ENCODE results near the gene BBS2. TPM values are rescaled to one million over a fixed set of nuclear protein-coding genes. Genes with fewer than 3 reads are reported as not detected.
A peak's percentile ranks its signal among the peaks of the same experiment; 100 is the strongest.

BBS2 gene
- polyA plus RNA-seq, 2 of the 4 experiments (the other 2 are of a cell fraction): 44.4 to 61.4 TPM

- DNase-seq (ENCODE audit: low read depth in 1 of 2, low spot score in 1 of 2) (no peak), ATAC-seq (peak; percentile 61 to 63; a peak in 5 of 6 replicates), FAIRE-seq (no peak)
- TF ChIP-seq PHF8 (IDR thresholded peaks at IDR 0.05; ENCODE audit: borderline replicate concordance, low read depth): no peak
- TF ChIP-seq HES2 (IDR thresholded peaks at IDR 0.05): no peak
- TF ChIP-seq, protein P1, sequence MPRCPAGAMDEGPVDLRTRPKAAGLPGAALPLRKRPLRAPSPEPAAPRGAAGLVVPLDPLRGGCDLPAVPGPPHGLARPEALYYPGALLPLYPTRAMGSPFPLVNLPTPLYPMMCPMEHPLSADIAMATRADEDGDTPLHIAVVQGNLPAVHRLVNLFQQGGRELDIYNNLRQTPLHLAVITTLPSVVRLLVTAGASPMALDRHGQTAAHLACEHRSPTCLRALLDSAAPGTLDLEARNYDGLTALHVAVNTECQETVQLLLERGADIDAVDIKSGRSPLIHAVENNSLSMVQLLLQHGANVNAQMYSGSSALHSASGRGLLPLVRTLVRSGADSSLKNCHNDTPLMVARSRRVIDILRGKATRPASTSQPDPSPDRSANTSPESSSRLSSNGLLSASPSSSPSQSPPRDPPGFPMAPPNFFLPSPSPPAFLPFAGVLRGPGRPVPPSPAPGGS (IDR thresholded peaks at IDR 0.05): no peak
- TF ChIP-seq, protein P2, sequence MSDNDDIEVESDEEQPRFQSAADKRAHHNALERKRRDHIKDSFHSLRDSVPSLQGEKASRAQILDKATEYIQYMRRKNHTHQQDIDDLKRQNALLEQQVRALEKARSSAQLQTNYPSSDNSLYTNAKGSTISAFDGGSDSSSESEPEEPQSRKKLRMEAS (IDR thresholded peaks at IDR 0.05): no peak
- TF ChIP-seq KDM5A (IDR thresholded peaks at IDR 0.05): no peak
- no peak for TF ChIP-seq GATA3 (IDR thresholded peaks at IDR 0.05; ENCODE audit: borderline replicate concordance)
- TF ChIP-seq RFX5 (IDR thresholded peaks at IDR 0.05): no peak
- TF ChIP-seq FOSL2 (IDR thresholded peaks at IDR 0.05): no peak
- no peak for TF ChIP-seq FOSL2 (CRISPR knock-in tag; IDR thresholded peaks at IDR 0.05)
- no peak for TF ChIP-seq KDM1A (IDR thresholded peaks at IDR 0.05; ENCODE audit: low read depth)
- TF ChIP-seq RCOR1 (IDR thresholded peaks at IDR 0.05; ENCODE audit: low read depth, low read length): no peak
- TF ChIP-seq FOSB (CRISPR knock-in tag; IDR thresholded peaks at IDR 0.05): no peak
- no peak for TF ChIP-seq CBX8 (IDR thresholded peaks at IDR 0.05)
- H3K4me1 ChIP-seq: no peaks in the 10 kb centered on the region
- H3K27ac ChIP-seq: no peak overlapping the region
- no peak overlapping the region for H3K4me2 ChIP-seq
- 51% methylated on average over 4 of the region's 4 CpGs for WGBS (ENCODE audit: missing lambda C conversion rate)
- H3K9me3 ChIP-seq: no peaks in the 10 kb centered on the region
- ChIA-PET POLR2A (no interaction called here), CTCF (interaction anchor here (0.9 to 1.6 kb wide), 2 partner anchors 17 to 19 kb away, joined by 3 to 5 read pairs; no protein-coding TSS in a partner anchor)
- no peak overlapping the region for H3K4me3 ChIP-seq
Measured at GRCh38 chr16:56532714-56533113, 12.9 kb upstream of the BBS2 start.

- DNase-seq (ENCODE audit: low read depth in 1 of 2, low spot score in 1 of 2) (no peak), FAIRE-seq (no peak), ATAC-seq (no peak)
- 60% methylated on average over 1 of the region's 1 CpG for WGBS (ENCODE audit: missing lambda C conversion rate)
- Histone ChIP-seq H3K4me1 (no peaks in the 10 kb centered on the region), H3K9me3 (no peaks in the 10 kb centered on the region), H3K4me2 (no peak overlapping the region), H3K4me3 (no peak overlapping the region), H3K27ac (no peak overlapping the region)
- ChIA-PET CTCF (interaction anchor here (1.2 to 1.8 kb wide), 2 partner anchors 16 to 17 kb away, joined by 3 to 5 read pairs; no protein-coding TSS in a partner anchor), POLR2A (no interaction called here)
- no peak for TF ChIP-seq NFE2L2 (conservative IDR thresholded peaks at IDR 0.05; ENCODE audit: low read length)
- TF ChIP-seq, protein P2 (IDR thresholded peaks at IDR 0.05): no peak
- no peak for TF ChIP-seq HOXB13 (CRISPR knock-in tag; IDR thresholded peaks at IDR 0.05; ENCODE audit: low read depth)
- TF ChIP-seq MAFK (IDR thresholded peaks at IDR 0.05; ENCODE audit: partially characterized antibody): no peak
Measured at GRCh38 chr16:56530872-56531271, 11.0 kb upstream of the BBS2 start.

- 84% methylated on average over 9 of the region's 9 CpGs for WGBS (ENCODE audit: missing lambda C conversion rate)
- TF ChIP-seq FOSL2 (IDR thresholded peaks at IDR 0.05): no peak
- no peak for TF ChIP-seq FOSL2 (CRISPR knock-in tag; IDR thresholded peaks at IDR 0.05)
- no peak for TF ChIP-seq ZFP36 (IDR thresholded peaks at IDR 0.05; ENCODE audit: borderline replicate concordance, partially characterized antibody)
- TF ChIP-seq SREBF2 (IDR thresholded peaks at IDR 0.05): no peak
- TF ChIP-seq NFE2L2 (conservative IDR thresholded peaks at IDR 0.05; ENCODE audit: low read length): no peak
- no peak for TF ChIP-seq CTCF (IDR thresholded peaks at IDR 0.05)
- TF ChIP-seq CHD4 (IDR thresholded peaks at IDR 0.05; ENCODE audit: borderline replicate concordance): no peak
- no peak for TF ChIP-seq TP53 (CRISPR knock-in tag; IDR thresholded peaks at IDR 0.05)
- TF ChIP-seq TFCP2L1 (CRISPR knock-in tag; IDR thresholded peaks at IDR 0.05): no peak
- TF ChIP-seq, protein P3, sequence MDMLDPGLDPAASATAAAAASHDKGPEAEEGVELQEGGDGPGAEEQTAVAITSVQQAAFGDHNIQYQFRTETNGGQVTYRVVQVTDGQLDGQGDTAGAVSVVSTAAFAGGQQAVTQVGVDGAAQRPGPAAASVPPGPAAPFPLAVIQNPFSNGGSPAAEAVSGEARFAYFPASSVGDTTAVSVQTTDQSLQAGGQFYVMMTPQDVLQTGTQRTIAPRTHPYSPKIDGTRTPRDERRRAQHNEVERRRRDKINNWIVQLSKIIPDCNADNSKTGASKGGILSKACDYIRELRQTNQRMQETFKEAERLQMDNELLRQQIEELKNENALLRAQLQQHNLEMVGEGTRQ (IDR thresholded peaks at IDR 0.05): no peak
- TF ChIP-seq HOXB5 (CRISPR knock-in tag; IDR thresholded peaks at IDR 0.05): no peak
- no peak for TF ChIP-seq REST (IDR thresholded peaks at IDR 0.05)
- POLR2A ChIA-PET: interaction anchor here (0.5 kb wide), 1 partner anchor 42 kb away, joined by 6 read pairs; no protein-coding TSS in a partner anchor
- Histone ChIP-seq H3K4me3 (no peak overlapping the region), H3K27ac (no peak overlapping the region), H3K4me1 (peaks cover 4% of the 10 kb centered on the region; the same call in 2 of the 3 replicates), H3K9me3 (no peaks in the 10 kb centered on the region), H3K4me2 (no peak overlapping the region)
- ATAC-seq (no peak), FAIRE-seq (no peak), DNase-seq (ENCODE audit: low read depth in 1 of 2, low spot score in 1 of 2) (no peak)
- CTCF ChIA-PET: interaction anchor here (1.2 to 4.8 kb wide), 2 partner anchors 8 to 12 kb away, joined by 3 to 14 read pairs; no protein-coding TSS in a partner anchor
Measured at GRCh38 chr16:56525236-56525635, 5.4 kb upstream of the BBS2 start.

Data from A549 (cell line).